Kidney (tissue), 14 donors: ENCODE measurements around the gene ROPN1. TPM values are rescaled to one million over a fixed set of nuclear protein-coding genes. Genes with fewer than 3 reads are reported as not detected.
"Not testable (repeated sequence)": the region's sequence is repeated elsewhere in the genome, so short reads cannot be mapped to it uniquely, and the experiment has no call there.

Experiments
- DNase-seq, 5 donors: peaks; one replicate each; pipeline ENCODE4 v3.0.0-alpha.2; 2013 to 2020
- FAIRE-seq: peaks from 2 replicates; lab custom pipeline; 2012; peaks lifted over from hg19 to GRCh38; lab: Jason Lieb, UNC
- H3K27ac ChIP-seq, 2 donors: one replicate each; pipeline ENCODE4 v1.7.0; 2013; ENCODE audit warnings: low read depth in 2 of 2, low read length in 2 of 2, inconsistent platforms in 1 of 2
- H3K27me3 ChIP-seq: one replicate; pipeline ENCODE4 v1.7.1; 2013; ENCODE audit warnings: low read length, inconsistent platforms; ENCODE audit not compliant: control insufficient read depth, insufficient read depth
- H3K36me3 ChIP-seq, 3 donors: one replicate each; pipeline versions ENCODE4 v1.7.0 to v1.7.1; 2013; ENCODE audit warnings: low read length in 3 of 3, control low read depth in 1 of 3, inconsistent platforms in 1 of 3; ENCODE audit not compliant: insufficient read depth in 3 of 3, control insufficient read depth in 2 of 3
- H3K4me1 ChIP-seq, 3 donors: one replicate each; pipeline versions ENCODE4 v1.7.0 to v1.7.1; 2013; ENCODE audit warnings: low read length in 3 of 3, inconsistent platforms in 1 of 3, low read depth in 1 of 3; ENCODE audit not compliant: control insufficient read depth in 2 of 3, insufficient read depth in 2 of 3
- H3K4me3 ChIP-seq, 3 donors: one replicate each; pipeline versions ENCODE4 v1.7.0 to v1.8.1; 2013; ENCODE audit warnings: low read length in 3 of 3, control low read depth in 1 of 3, inconsistent platforms in 1 of 3
- H3K9ac ChIP-seq, 3 donors: one replicate each; pipeline versions ENCODE4 v1.7.0 to v1.7.1; 2013; ENCODE audit warnings: low read length in 3 of 3, control low read depth in 1 of 3, inconsistent platforms in 1 of 3
- H3K9me3 ChIP-seq, 3 donors: one replicate each; pipeline versions ENCODE4 v1.7.0 to v1.7.1; 2013; ENCODE audit warnings: low read length in 3 of 3, control low read depth in 1 of 3, inconsistent platforms in 1 of 3; ENCODE audit not compliant: control insufficient read depth in 2 of 3, insufficient read depth in 1 of 3
- CTCF ChIP-seq: IDR thresholded peaks from 3 replicates; pipeline ENCODE4 v1.5.1; 2012; ENCODE audit warnings: mild to moderate bottlenecking, moderate library complexity, borderline replicate concordance; ENCODE audit not compliant: insufficient read depth; ENCODE audit errors: extremely low read depth
- intact Hi-C: fragments of 100-400 bp; cut with DNase I; formaldehyde crosslinking; loops from one replicate; pipeline ENCODE4 v1.11.1; 2022
- polyA plus RNA-seq: library from polyadenylated mRNA; stranded (reverse); fragments of 350-450 nt; fragmentation: Illumina TruSeq; extraction: RNeasy Lipid Tissue Mini Kit (QIAGEN cat#74804); gene quantifications from one replicate; pipeline ENCODE4 v1.2.3, GENCODE V29; 2014; ENCODE audit warnings: low read depth, low replicate concordance; ENCODE audit not compliant: insufficient read depth
- total RNA-seq: library from RNA; stranded (reverse); fragmentation: NEBNext Ultra II Directional; extraction: Animal tissue kit (Norgen Biotek cat#: 25700); gene quantifications from one replicate; pipeline ENCODE4 v1.2.1, GENCODE V29; 2021
- donor health status: control.
- donor health status: control.
- donor health status: control.
- donor health status: control.
- donor health status: control.
- donor health status: DM: yes; HTN: yes; CAD: no.
- donor health status: Normal renal cell carcinoma (clear cell type).

Gene ROPN1
- total and polyA plus RNA-seq, 2 donors from 2014 or later, result 0.54 TPM; not detected in 1

GRCh38 chr3:123976181-123976898 lies 15.6 kb downstream of the ROPN1 start:
- H3K36me3 ChIP-seq, H3K27ac ChIP-seq, H3K9ac ChIP-seq, DNase-seq, H3K4me1 ChIP-seq, intact Hi-C loops, H3K4me3 ChIP-seq, H3K27me3 ChIP-seq, H3K9me3 ChIP-seq, FAIRE-seq: not testable (repeated sequence)

- H3K9ac ChIP-seq, H3K4me1 ChIP-seq, H3K36me3 ChIP-seq, intact Hi-C loops, H3K9me3 ChIP-seq, H3K27ac ChIP-seq, H3K4me3 ChIP-seq, DNase-seq, H3K27me3 ChIP-seq, FAIRE-seq: not testable (repeated sequence)
Observed at GRCh38 chr3:123975030-123975429, 16.9 kb downstream of the ROPN1 start.

- H3K27me3 ChIP-seq, result no peaks in the 10 kb centered on the region
- DNase-seq, result peak in 2 of 5 donors; percentile 25 to 41
- no peak for FAIRE-seq
- H3K9ac ChIP-seq, result no peak overlapping the region
- TF ChIP-seq CTCF, result no peak
- no peaks in the 10 kb centered on the region for H3K4me1 ChIP-seq
- intact Hi-C loops, result no loop called here
- no peak overlapping the region for H3K4me3 ChIP-seq
- H3K36me3 ChIP-seq, result no peaks in the 10 kb centered on the region
- H3K9me3 ChIP-seq, result no peaks in the 10 kb centered on the region
- H3K27ac ChIP-seq, result no peak overlapping the region
Observed at GRCh38 chr3:123971406-123971805, 20.5 kb downstream of the ROPN1 start.

- DNase-seq, FAIRE-seq: not testable (repeated sequence)
Observed at GRCh38 chr3:123967260-123967659, 24.7 kb downstream of the ROPN1 start.

GRCh38 chr3:123966799-123967198 lies 25.1 kb downstream of the ROPN1 start:
- FAIRE-seq, H3K9ac ChIP-seq, H3K4me1 ChIP-seq, intact Hi-C loops, H3K36me3 ChIP-seq, H3K27ac ChIP-seq, H3K4me3 ChIP-seq, H3K9me3 ChIP-seq, DNase-seq, H3K27me3 ChIP-seq: not testable (repeated sequence)

More at GRCh38 chr3:123967260-123967659, 24.7 kb downstream of the ROPN1 start:
- H3K27ac ChIP-seq, intact Hi-C loops, H3K27me3 ChIP-seq, H3K9ac ChIP-seq, H3K36me3 ChIP-seq, H3K4me1 ChIP-seq, H3K4me3 ChIP-seq, H3K9me3 ChIP-seq: not testable (repeated sequence)

- H3K9ac ChIP-seq, FAIRE-seq, H3K27ac ChIP-seq, DNase-seq, H3K9me3 ChIP-seq, H3K4me1 ChIP-seq, H3K36me3 ChIP-seq, H3K27me3 ChIP-seq, H3K4me3 ChIP-seq, intact Hi-C loops: not testable (repeated sequence)
Observed at GRCh38 chr3:123964793-123965192, 27.1 kb downstream of the ROPN1 start.
